Thyroid gland (tissue), 4 donors: Measurements from ENCODE around the gene ANKMY1. TPM values are rescaled to one million over a fixed set of nuclear protein-coding genes. Genes with fewer than 3 reads are reported as not detected.

Experiments used
- DNase-seq, 2 donors: peaks; one replicate each; pipeline ENCODE4 v3.0.0-alpha.2; 2019
- H3K27ac ChIP-seq, 3 donors: fragments of 200-600 bp; sonication (generic); 1 replicate in 2 of 3; 2 replicates in 1 of 3; pipeline ENCODE4 v1.5.1; 2016 to 2019; ENCODE audit warnings: mild to moderate bottlenecking in 1 of 3, moderate library complexity in 1 of 3
- H3K27me3 ChIP-seq: fragments of 200-600 bp; sonication (generic); one replicate; pipeline ENCODE4 v1.5.1; 2019
- H3K36me3 ChIP-seq, 2 donors: fragments of 200-600 bp; sonication (generic); one replicate each; pipeline ENCODE4 v1.5.1; 2016 to 2019
- H3K4me1 ChIP-seq, 2 donors: fragments of 200-600 bp; sonication (generic); one replicate each; pipeline ENCODE4 v1.5.1; 2017 to 2019
- H3K4me3 ChIP-seq, 3 donors: fragments of 200-600 bp; sonication (generic); replicated peaks in 1 of 3; 1 replicate in 2 of 3; 2 replicates in 1 of 3; pipeline ENCODE4 v1.5.1; 2016; ENCODE audit warnings: mild to moderate bottlenecking in 1 of 3
- H3K9me3 ChIP-seq: fragments of 200-600 bp; sonication (generic); one replicate; pipeline ENCODE4 v1.5.1; 2017
- CTCF ChIP-seq, 6 experiments: fragments of 200-600 bp in 3 of 6; fragments of 450-650 bp in 3 of 6; sonication (generic) in 3 of 6; IDR thresholded peaks; one replicate each; pipeline ENCODE4 v1.5.1; 2016 to 2019; ENCODE audit warnings: antibody characterized with exemption in 6 of 6, mild to moderate bottlenecking in 2 of 6, inconsistent platforms in 1 of 6, moderate library complexity in 1 of 6
- POLR2A ChIP-seq, 2 donors: fragments of 450-650 bp; IDR thresholded peaks; one replicate each; pipeline ENCODE4 v1.6.1; 2017; ENCODE audit warnings: antibody characterized with exemption in 2 of 2, mild to moderate bottlenecking in 2 of 2, moderate library complexity in 1 of 2
- WGBS, 2 donors: methylation state at CpG; one replicate each; pipeline ENCODE4 v1.1.5; 2017; 5-methylcytosine and 5-hydroxymethylcytosine counted together
- intact Hi-C: fragments of 100-400 bp; cut with DNase I; formaldehyde crosslinking; loops from one replicate; pipeline ENCODE4 v1.15.1; 2023
- total RNA-seq, 4 donors: library from RNA; depleted of rRNA; stranded (reverse); fragments of >200 nt; gene quantifications; one replicate each; pipeline ENCODE4 v1.2.3, GENCODE V29; 2016

ANKMY1 gene
- total RNA-seq, 4 donors from 2014 or later: 17.4 to 24.7 (median 21.0) TPM

GRCh38 chr2:240451791-240452461, 105.9 kb downstream of the ANKMY1 start:
- no peak overlapping the region for H3K27ac ChIP-seq
- H3K4me1 ChIP-seq: peaks cover 9 to 32% of the 10 kb centered on the region in 2 donors
- 54 to 71% methylated on average over 11 to 13 of the region's 20 CpGs for WGBS, 2 donors

DNA sequence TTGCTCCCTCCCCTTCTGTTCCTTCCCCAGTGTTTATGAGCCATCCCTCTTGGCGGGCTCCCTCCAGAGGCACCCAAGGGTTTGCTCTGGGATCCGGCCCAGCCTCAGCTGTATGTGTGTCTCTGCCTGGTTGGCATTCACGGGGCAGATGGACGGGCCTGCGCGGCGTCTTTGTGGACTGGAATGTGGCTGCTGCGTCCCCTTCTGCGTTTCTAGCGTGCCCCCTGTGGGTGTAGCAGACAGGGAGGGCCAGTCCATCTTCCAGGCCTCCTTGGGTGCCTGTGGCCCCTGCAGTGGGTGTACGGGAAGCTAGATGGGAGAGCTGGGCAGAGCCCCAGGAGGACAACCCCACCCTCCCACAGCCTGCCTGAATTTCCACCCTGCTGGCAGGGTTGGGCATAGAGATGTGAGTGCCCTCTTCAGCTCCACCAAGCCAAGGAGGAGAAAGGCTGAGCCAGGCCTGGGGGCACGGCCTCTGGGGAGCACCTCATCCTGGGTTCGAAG, 106.6 kb downstream of the ANKMY1 start:
- 86 to 95% methylated on average over 11 of the region's 13 CpGs for WGBS, 2 donors
- Histone ChIP-seq H3K36me3 (no peaks in the 10 kb centered on the region), H3K4me1 (peaks cover 9 to 28% of the 10 kb centered on the region in 2 donors), H3K4me3 (no peak overlapping the region), H3K27ac (no peak overlapping the region), H3K9me3 (no peaks in the 10 kb centered on the region), H3K27me3 (no peaks in the 10 kb centered on the region)
- no peak for DNase-seq
- TF ChIP-seq POLR2A (IDR thresholded peaks at IDR 0.05): no peak
- intact Hi-C loops: no loop called here

More at GRCh38 chr2:240451791-240452461, 105.9 kb downstream of the ANKMY1 start:
- DNase-seq: no peak
- peak overlapping the region in 1 of 3 donors; percentile 37 for H3K4me3 ChIP-seq
- no peaks in the 10 kb centered on the region for H3K9me3 ChIP-seq
- TF ChIP-seq CTCF (IDR thresholded peaks at IDR 0.05) (no peak), POLR2A (IDR thresholded peaks at IDR 0.05) (no peak)
- no peaks in the 10 kb centered on the region for H3K36me3 ChIP-seq
- intact Hi-C loops: no loop called here
- H3K27me3 ChIP-seq: no peaks in the 10 kb centered on the region

GRCh38 chr2:240450532-240451107, 107.2 kb downstream of the ANKMY1 start:
- H3K4me1 ChIP-seq: peaks cover 5 to 23% of the 10 kb centered on the region in 2 donors
- intact Hi-C loops: no loop called here
- H3K27me3 ChIP-seq: no peaks in the 10 kb centered on the region
- no peaks in the 10 kb centered on the region for H3K9me3 ChIP-seq
- no peak overlapping the region for H3K4me3 ChIP-seq
- H3K27ac ChIP-seq: no peak overlapping the region
- DNase-seq: no peak
- WGBS, 2 donors: 86 to 89% methylated on average over 7 to 16 of the region's 16 CpGs
- TF ChIP-seq CTCF (IDR thresholded peaks at IDR 0.05) (no peak), POLR2A (IDR thresholded peaks at IDR 0.05) (no peak)
- H3K36me3 ChIP-seq: no peaks in the 10 kb centered on the region

DNA sequence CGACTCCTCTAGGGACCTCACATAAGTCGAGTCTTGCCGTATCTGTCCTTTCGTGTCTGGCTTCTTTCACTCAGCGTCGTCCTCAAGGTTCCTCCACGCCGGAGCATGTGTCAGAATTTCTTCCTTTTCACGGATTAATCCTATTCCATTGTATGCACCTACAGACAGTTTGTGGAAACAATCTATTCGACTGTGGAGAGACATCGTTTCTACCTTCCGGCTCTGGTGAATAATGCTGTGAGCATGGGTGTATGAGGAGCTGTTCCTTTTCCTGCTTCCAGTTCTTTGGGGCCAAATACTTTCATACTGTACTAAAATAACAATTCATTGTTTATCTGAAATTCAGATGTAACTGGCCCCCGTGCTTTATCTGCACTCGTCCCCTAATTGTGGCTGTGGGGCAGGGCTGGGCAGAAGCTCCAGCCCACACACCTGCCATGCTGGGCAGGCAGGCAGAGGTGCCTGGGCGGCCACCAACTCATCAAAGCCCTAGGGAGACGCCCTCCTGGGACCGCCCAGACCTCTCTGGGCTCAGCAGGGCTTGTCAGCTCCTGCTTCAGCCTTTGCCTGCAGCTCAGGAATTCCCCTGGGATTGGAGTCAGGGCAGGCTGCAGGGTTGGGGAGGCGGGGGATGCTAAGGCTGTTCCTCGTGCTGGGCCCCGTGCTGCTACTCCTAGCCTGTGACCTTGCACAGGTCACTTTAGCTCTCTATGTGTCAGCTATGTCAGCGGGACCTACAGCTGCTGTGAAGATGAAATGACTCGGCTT, 107.8 kb downstream of the ANKMY1 start:
- 67 to 78% methylated on average over 18 to 22 of the region's 22 CpGs for WGBS, 2 donors
- Histone ChIP-seq H3K4me3 (no peak overlapping the region), H3K27ac (no peak overlapping the region), H3K9me3 (no peaks in the 10 kb centered on the region), H3K4me1 (peaks cover 0 to 16% of the 10 kb centered on the region in 2 donors), H3K36me3 (no peaks in the 10 kb centered on the region), H3K27me3 (no peaks in the 10 kb centered on the region)
- no peak for DNase-seq
- intact Hi-C loops: no loop called here
- TF ChIP-seq POLR2A (IDR thresholded peaks at IDR 0.05) (no peak), CTCF (IDR thresholded peaks at IDR 0.05) (no peak)

GRCh38 chr2:240448387-240449274, 109.2 kb downstream of the ANKMY1 start:
- DNase-seq: no peak
- Histone ChIP-seq H3K36me3 (no peaks in the 10 kb centered on the region), H3K4me3 (no peak overlapping the region), H3K27ac (no peak overlapping the region), H3K27me3 (no peaks in the 10 kb centered on the region), H3K9me3 (no peaks in the 10 kb centered on the region), H3K4me1 (peaks cover 0 to 12% of the 10 kb centered on the region in 2 donors)
- WGBS, 2 donors: 97% methylated on average over 12 of the region's 23 CpGs; no CpG with 5 or more reads in 1 of the 2 donors
- TF ChIP-seq CTCF (IDR thresholded peaks at IDR 0.05): no peak
- no peak for TF ChIP-seq POLR2A (IDR thresholded peaks at IDR 0.05)
- intact Hi-C loops: no loop called here
